ENCODE measurements around the gene ANXA2R.

GRCh38 chr5:43063721-43064171 is 23.6 kb upstream of the ANXA2R start:
- TF ChIP-seq USF2 (IDR thresholded peaks at IDR 0.05; ENCODE audit: low read depth, low read length) (no peak), POLR2A (IDR thresholded peaks at IDR 0.05; ENCODE audit: low read depth, low read length) (no peak), RFX5 (IDR thresholded peaks at IDR 0.05; ENCODE audit: low read depth, low read length) (no peak), FOS (IDR thresholded peaks at IDR 0.05; ENCODE audit: low read depth, low read length) (no peak), CEBPB (IDR thresholded peaks at IDR 0.05; ENCODE audit: low read depth, low read length) (no peak)
- TF ChIP-seq, protein P1, sequence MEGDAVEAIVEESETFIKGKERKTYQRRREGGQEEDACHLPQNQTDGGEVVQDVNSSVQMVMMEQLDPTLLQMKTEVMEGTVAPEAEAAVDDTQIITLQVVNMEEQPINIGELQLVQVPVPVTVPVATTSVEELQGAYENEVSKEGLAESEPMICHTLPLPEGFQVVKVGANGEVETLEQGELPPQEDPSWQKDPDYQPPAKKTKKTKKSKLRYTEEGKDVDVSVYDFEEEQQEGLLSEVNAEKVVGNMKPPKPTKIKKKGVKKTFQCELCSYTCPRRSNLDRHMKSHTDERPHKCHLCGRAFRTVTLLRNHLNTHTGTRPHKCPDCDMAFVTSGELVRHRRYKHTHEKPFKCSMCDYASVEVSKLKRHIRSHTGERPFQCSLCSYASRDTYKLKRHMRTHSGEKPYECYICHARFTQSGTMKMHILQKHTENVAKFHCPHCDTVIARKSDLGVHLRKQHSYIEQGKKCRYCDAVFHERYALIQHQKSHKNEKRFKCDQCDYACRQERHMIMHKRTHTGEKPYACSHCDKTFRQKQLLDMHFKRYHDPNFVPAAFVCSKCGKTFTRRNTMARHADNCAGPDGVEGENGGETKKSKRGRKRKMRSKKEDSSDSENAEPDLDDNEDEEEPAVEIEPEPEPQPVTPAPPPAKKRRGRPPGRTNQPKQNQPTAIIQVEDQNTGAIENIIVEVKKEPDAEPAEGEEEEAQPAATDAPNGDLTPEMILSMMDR (conservative IDR thresholded peaks at IDR 0.05; ENCODE audit: low read depth, low read length) = no peak
